GM15510 (cell line): Measurements from ENCODE around the gene LRP8.

Experiments
- POLR2A ChIP-seq: IDR thresholded peaks from 3 replicates; pipeline ENCODE4 v1.6.1; 2011; ENCODE audit warnings: borderline replicate concordance; ENCODE audit not compliant: insufficient read length; ENCODE audit errors: extremely low read depth

LRP8 gene

GRCh38 chr1:53267761-53268160 is 60.1 kb downstream of the LRP8 start:
- no peak for TF ChIP-seq POLR2A

DNA sequence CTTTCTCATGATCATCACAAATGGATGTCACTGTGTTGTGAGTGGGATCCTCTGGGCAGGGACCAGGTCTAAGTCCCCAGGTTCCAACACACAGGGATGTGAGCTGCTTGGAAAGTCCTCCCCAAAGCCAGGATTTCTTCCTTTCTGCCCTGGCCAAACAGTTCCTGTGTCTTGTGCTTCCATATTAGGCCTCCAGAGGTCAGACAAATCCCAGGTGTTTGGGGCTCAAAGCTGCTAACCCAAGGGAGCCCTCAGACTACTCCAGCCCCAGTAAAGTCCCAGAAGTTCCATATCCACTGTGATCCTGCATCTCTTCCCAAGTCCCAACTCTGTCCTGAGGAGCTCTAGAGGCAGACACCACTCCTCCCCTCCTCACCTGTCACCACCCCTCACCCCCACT is 61.8 kb downstream of the LRP8 start:
- TF ChIP-seq POLR2A = no peak

GRCh38 chr1:53265581-53265980 is 62.3 kb downstream of the LRP8 start:
- TF ChIP-seq POLR2A = no peak

- TF ChIP-seq POLR2A = no peak
These were observed 63.8 kb downstream of the LRP8 start for GRCh38 chr1:53264048-53264447.

DNA sequence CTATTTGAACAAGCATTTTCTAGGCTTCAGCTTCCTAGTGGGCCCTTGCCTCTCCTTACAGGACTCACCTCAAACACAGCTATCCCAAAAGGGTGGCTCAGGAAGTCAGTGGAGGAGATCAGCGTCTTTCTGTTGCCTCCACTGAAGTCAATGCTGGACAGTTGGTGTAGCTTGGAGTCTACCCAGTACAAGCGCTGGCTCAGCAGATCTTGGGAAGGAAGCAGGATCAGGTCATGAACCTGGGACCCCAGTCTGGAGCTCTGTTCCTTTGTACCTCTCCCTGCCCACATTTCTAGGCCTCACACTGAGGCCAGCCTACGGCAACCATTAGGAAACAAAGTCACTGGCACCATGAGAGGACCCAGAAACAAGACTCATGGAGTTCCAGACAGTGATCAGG is 65.9 kb downstream of the LRP8 start:
- no peak for TF ChIP-seq POLR2A

GRCh38 chr1:53260631-53261247 is 67.1 kb downstream of the LRP8 start:
- TF ChIP-seq POLR2A = no peak

DNA sequence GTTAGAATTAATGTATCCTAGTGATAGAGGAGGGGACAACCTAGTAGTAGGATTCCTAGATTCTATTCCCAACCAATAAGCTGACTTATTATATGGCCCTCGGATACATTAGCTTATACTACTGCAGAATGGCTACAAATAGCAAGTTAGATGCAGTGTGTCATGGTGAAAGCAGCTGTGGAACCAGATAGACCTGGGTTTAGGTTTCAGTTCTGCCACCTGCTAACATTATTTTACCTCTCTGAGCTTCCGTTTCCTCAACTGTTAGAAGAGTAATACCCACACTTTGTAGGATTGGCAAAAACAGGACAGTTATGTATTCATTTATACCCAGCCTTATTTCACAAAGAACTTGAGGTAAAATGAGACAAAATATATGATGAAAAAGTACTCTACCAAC is 67.9 kb downstream of the LRP8 start:
- no peak for TF ChIP-seq POLR2A

DNA sequence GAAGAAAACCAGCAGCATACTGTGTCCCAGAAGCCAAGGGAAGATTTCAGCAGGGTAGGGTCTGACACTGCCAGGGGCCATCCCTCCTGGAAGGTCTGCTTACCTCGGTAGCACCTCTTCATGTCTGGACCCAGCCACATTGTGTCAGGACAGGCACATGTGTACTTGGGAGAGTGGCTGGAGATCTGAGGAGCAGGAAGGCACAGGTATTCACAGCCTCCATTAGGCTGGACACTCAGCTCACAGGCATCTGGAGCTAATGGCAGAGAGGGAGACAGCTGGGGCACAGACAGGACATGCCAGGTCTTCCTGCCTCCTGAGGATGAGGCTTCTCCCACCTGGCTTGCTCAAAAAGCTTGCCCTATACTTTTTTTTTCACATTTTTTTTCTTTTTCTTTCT is 69.7 kb downstream of the LRP8 start:
- TF ChIP-seq POLR2A = no peak

- TF ChIP-seq POLR2A = no peak
These were observed 70.3 kb downstream of the LRP8 start for GRCh38 chr1:53257454-53258081.

- TF ChIP-seq POLR2A = no peak
These were observed 71.1 kb downstream of the LRP8 start for GRCh38 chr1:53256511-53257453.

DNA sequence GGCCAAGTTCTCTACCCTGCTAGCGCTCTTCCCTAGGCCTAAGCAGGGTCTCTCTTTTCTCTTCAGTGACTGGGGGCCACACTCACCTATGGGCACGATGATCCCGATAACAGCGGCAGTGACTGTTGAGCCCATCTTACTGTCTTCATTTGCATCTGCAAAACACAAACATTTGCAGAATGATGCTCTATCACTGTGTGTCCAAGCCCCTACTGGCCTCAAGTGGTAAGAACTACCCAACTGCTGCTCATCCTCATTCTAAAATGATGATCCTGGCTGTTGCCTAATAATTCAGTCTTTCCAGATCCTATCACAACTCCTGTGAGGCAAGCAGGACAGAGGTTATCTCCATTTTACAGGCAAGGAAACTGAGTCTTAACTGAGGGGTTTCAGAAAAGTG is 72.8 kb downstream of the LRP8 start:
- no peak for TF ChIP-seq POLR2A

DNA sequence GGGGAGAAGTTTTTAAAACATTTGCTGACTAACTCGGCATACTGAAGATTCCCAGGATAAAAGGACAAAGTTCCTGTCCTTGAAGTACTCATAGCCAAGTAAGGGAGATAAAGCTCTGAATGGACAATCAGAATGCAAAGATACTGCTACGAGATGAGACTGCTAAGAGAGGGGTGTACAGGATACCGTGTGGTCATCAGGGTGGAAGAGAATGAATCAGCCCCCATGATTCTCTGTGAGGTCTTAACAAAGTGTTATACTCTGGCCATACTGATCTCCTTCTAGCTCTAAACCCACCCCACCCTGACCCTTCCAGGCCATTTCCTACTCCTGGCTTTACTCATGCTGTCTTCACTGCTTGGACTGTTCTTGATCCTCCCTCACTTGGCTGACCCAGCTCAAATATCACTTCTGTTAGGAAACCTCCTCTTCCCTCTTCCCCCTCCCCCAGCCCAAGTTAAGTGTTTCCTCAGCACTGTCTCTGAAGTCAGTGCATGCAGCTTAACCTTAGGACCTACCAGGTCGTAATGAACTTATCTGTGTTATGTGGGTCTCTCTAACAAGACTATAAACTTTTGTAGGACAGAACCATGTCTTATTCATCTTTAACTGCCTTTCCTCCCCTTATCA is 73.7 kb downstream of the LRP8 start:
- no peak for TF ChIP-seq POLR2A

GRCh38 chr1:53250325-53250724 is 77.5 kb downstream of the LRP8 start:
- TF ChIP-seq POLR2A = no peak

DNA sequence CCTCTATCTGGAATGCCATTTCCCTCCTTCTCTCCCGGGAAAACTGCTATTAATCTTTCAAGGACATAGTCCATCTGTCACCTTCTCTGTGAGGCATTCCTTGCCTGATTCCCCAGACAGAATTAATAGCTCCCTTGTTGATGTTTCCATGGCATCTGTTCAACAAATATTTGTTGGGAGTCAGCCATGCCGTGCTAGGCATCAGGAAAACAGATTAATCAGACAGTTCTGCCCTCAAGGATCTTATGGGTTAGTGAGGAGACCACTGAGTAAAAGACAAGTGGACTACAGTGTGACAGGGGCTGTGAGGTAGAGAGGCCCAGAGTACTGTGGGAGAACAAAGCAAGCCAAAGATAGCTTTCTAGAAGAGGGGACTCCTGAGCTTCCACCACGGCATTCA is 78.2 kb downstream of the LRP8 start:
- no peak for TF ChIP-seq POLR2A
